DMS79 (cell line): ENCODE data around the gene RMND1.
"Not testable (repeated sequence)": the region's sequence is repeated elsewhere in the genome, so short reads cannot be mapped to it uniquely, and the experiment has no call there.

ENCODE experiments used
- DNase-seq: peaks from one replicate; lab custom pipeline; 2025; lab: John Stamatoyannopoulos, UW

The RMND1 gene

DNA sequence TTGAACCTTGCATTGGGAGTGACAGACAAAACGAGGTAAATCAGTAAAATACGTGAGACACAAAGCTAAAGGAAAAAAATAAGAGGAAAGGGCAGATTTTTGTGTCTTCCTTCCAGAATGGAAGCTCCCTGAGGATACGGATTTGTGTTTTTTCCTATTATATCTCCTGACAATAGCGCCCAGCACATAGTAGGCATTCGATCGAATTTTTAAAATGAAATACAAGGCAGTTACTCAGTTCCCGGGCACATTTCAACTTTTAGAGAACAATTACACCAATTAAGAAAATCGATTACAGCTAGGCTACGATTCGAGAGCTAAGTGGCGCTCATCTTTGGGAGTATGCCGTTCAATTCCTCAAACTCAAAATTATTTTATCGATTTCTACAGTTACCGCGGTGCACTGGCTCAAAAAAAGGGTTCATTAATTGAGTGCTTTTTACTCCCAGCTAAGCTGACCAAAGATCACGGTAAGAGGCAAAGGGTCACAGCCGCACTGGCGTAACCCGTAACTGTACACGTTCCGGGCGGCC is 443 bp downstream of the RMND1 start:
- DNase-seq = no peak

DNA sequence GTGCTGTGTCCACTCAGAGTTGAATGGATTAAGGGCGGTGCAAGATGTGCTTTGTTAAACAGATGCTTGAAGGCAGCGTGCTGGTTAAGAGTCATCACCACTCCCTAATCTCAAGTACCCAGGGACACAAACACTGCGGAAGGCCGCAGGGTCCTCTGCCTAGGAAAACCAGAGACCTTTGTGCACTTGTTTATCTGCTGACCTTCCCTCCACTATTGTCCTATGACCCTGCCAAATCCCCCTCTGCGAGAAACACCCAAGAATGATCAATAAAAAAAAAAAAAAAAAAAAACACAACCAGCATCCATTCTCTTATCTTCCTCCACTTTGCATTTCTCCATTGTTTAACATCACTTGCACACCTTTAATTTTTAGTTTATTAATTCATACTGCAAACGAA is 998 bp downstream of the RMND1 start:
- not testable (repeated sequence) for DNase-seq

DNA sequence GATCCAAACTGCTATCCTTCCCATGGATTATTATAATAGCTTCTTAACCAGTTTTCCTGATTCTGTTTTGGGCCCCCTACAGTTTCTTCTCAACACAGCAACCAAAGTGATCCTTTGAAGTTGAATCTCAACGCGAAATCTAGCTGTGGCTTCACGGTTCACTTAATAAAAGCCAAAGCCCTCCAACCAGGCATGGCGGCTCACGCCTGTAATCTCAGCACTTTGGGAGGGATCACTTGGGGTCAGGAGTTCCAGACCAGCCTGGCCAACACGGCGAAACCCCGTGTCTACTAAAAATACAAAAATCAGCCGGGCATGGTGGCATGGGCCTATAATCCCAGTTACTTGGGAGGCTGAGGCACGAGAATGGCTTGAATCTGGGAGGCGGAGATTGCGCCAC is 3.3 kb downstream of the RMND1 start:
- DNase-seq = no peak

DNA sequence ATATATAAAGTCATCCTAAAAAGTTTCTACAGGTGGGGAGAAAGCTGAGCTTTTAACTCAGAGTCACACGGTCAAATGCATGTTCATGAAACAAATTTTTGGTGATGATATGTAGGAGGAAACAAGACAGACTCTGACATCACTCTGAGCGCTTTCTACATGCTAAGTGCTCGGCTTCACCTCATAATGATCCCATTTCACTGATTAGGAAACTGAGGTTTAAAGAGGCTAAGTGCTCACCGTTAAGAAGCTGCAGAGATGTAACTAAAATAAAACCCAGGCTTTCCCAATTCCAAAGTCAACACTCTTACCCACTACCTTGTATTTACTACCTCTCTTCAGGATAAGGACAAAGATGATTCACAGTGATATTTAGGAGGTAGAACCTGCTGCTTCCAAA is 4.7 kb downstream of the RMND1 start:
- no peak for DNase-seq

DNA sequence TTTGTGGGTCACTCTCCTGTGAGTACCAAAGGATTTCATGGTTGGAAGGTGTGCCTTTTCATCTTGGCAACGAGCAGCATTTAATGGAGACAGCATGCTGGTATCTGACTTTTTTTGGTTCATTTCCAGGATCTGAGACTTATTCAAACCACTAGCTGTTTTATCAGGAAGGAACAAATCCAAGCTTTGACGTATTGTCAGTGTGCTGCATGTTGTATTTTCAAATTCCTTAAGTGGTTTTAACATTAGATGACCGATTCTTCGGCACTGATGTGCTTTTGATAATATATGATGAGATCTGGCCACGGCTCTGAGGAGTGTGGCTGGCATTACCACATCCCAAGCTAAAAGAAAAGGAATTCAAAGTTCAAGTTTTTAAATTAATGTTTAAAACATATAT is 6.4 kb downstream of the RMND1 start:
- DNase-seq = no peak

DNA sequence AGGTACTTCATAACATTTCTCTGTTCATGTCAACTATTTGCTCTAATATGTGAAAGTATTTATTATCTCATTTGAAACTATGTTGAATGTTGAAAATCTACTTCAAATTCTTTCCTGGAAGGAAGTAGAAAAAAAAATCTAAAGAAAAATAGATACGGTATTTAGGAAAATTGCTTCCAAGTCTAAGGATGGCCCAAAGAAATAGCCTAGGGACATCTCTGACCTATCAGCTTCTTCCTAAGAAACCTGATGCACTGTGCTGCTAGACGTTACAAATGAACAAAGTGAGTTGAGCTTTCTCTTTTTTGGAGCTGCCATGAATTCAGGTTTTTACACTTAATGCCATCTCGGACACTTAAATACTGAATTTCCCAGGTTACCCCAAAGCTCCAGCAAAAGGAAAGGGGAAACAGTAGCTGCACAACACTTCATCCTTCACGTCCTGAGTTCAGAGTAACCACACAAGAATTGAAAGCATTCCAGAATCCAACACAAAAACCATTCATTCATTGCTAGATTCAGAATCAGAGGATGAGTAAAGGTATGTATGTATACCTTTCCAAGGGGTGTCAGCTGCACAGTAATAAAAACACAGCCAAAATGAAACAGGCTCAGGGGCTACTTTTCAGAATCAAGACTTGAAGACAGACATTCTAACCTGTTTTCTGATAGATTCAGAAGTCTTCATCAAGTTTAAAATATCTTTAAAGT is 7.9 kb downstream of the RMND1 start:
- no peak for DNase-seq

DNA sequence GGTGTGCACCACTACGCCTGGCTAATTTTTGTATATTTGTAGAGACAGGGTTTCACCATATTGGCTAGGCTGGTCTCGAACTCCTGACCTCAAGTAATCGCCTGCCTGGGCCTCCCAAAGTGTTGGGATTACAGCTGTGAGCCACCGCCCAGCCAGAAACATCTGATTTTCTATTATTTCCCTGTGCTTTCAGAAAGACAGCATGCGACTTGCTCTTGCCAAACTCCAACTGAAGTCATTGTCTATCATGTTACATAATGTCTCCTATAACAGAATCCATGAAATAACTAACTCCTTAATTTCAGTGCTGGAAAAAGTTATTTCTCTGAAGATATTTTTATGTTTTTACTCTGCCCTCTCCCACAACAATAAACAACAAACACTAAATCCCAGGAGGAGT is 8.5 kb downstream of the RMND1 start:
- DNase-seq = no peak

DNA sequence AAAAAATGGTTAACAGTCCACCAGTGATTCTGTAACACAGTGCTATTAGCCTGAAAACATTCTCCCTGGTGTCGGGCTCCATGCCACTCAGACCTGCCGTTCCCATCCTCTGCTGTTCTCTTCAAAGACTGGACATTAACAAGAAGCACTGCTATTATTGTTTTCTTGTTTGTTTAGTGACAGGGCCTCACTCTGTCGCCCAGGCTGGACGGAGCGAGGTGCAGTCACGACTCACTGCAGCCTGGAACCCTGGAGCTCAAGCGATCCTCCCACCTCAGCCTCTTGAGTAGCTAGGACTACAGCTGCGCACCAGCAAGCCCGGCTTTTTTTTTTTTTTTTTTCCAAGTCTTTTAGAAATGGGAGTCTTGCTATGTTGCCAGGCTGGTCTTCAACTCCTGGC is 9.6 kb downstream of the RMND1 start:
- DNase-seq = no peak

DNA sequence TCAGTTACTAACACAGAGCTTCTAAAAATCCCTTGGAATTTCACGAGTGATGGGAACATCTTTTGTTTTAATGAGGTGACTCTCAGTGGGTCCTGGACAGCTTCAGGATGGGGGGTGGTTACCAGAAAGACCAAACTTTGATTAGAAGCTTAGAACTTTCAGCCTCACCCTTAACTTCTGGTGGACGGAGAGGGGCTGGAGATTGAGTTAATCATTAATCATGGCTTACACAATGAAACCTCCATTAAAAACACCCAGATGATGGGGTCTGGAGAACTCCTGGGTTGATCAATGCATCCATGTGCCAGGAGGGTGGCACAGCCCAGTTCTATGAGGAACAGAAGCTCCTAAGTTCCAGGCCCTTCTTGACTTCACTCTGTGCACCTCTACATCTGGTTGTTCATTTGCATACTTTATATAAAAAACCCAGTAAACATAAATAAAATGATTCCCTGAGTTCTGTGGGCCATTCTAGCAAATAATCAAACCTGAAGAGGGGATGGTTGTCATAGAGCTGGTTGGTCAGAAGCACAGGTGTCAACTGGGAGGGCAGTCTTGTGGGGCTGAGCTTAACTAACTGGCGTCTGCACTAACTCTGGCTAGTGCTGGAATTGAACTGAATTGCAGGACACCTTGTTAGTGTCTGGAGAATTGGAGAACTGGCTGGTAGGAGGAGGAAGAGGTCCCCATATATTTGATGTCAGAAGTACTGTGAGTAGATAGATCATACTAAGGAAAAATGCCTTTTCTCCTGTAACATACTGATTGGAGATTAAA is 10.3 kb downstream of the RMND1 start:
- no peak for DNase-seq

DNA sequence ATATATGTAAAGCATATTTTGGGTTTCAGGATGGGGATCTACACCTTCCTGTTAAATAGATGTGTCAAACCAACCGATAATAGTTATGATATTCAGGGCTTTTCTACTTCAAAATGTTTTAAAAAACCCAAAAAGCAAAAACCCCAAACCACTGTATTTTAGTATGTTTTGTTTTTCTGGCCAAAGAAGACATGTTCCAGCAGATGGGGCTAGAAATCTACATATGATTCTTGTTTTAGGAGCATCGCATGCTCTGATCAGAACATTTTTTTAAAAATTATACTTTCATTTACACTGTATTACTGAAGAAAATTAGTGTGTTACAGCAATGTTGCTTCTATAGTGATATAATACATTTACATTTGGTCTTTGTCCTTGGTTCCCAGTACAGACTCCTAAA is 11.0 kb downstream of the RMND1 start:
- DNase-seq = no peak

DNA sequence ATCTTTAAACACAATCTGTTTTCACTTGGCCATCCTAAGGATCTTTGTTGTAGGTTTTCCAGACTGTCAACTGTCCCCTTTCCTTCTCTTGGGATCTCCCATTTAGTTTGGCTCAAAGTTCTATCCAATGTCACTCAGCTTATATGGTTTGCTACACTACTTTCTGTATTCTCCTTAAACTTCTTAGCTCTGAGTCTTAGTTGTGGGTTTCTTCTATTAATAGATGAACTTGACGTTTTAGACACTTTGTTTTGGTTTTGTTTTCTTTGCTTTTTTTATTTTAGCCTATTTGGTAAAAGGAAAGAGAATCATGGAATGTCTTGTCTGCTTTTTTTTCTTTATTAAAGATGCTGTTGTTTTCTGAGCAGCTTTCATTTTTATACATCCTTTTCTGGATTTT is 11.4 kb downstream of the RMND1 start:
- no peak for DNase-seq

DNA sequence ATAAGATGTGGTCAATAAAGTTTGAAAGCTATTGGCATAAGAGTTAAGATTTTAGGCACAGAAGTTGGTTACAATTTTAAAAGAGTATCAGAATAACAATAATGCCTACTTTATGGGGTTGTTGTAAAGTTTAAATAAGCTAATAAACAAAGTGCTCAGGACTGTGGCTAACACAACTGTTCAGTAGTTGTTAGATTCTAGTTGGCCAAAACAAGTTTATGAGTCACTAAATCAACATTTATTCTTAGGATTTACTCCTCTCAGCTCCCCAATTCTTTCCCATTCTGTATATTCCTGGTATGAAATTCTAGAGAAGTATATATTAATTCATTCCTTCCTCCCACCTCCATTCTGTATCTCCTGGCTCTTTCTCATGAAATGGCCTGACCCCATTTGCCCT is 14.5 kb downstream of the RMND1 start:
- DNase-seq = no peak

DNA sequence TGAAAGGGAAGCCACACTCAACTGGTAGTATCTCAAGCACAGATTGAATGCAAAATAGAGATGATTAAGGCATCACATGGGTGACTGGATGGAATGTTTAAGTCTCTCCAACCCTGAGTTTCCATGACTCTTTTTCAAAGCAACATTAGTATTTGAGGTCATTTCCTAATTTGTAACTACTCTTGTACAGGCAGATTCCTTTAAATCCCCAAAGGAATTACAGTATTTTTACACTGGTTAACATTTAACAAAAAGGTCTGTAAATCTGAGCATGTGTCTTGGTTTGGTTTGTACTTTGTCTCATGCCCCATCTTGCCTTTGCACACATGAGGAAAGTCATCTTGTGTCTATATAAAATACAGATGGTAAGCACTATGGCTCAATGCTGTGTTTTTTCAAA is 15.1 kb downstream of the RMND1 start:
- DNase-seq = no peak

DNA sequence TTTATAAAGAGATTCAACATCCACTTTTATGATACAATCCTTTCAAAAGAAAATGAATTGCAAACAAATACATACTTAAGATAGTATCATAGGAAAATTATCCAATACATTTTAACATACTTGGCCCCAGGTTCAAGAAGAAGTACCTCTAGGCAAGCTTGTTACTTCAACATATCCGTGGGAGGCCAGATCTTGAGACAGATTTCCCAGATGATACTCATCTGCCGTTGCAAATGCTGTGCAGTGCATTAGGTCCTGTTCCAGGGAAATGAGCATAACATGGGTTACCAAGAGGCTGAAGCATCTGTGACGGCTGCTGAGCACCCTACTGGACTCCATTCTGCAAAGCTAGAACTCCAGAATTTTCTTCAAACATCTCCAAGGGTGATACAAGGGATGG is 15.6 kb downstream of the RMND1 start:
- DNase-seq = no peak

DNA sequence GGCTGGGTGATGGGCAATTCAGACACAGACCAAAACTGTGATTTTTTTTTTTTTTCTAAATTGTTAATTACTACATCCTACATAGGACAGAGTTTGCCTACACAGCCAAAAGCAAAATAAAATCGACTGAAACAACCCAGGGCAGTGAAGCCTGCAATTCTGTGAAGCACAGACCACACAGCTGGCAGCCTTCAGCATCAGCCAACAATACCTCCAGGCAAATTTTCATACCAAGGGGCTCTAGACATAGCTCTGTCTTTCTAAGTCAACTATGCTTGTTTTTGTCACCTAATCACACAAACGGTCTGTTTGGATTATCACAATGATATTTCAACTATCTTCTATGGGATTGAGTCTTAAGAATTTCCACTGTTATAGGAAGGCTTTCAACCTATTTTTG is 17.6 kb downstream of the RMND1 start:
- no peak for DNase-seq

DNA sequence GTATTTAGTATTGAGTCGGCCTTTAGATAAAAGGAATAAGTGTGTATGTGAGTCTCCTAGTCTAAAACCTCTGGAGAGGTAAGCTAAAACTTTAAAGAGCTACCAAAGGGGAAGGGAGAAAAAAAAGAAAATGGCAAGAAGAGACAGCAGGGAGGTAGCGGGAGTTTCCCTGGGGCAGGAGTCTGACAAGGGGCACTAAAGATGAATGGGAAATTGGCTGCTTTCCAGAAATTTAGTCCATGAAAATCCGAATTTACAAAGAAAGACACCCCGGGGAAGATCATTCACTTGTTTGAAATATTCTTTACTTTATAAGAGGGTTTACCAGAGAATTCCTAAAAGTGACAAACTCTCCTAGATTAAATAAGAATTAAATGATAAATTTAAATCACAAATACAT is 19.3 kb downstream of the RMND1 start:
- no peak for DNase-seq

DNA sequence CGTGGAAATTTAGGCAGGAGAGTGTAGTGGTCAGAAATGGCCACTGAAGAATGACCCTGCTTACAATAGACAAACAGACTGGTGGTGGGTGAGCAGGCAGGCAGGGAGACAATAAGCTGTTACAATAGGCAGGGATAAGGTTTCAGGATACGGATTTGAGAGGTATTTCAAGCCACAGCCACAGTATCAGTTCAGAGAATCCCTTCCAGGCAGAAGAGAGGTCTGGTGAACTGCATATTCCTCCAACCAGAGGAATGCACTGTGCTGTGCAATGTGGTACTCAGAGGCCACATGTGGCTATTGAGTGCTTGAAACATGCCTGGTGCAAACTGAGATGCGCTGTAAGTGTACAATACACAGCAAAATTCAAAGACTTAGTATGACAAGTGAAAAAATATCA is 20.6 kb downstream of the RMND1 start:
- no peak for DNase-seq

DNA sequence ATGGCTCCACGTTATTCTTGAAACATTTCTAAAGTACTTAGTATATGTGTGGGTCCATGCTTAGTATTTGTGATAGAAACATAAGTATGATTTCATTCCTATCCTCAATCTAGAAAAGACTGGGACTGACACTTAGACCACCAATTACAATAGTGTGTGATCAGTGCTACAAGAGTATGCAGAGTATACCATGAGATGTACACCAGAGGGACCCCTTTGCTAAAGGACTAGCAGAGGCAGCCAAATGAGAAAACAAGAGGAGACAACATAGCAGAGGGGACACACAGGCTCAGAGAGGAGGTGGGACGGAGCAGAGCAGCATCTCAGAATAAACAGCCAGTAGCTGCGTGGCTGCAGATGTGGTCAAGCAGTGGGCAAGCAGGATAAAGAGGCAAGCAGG is 21.0 kb downstream of the RMND1 start:
- DNase-seq = no peak

DNA sequence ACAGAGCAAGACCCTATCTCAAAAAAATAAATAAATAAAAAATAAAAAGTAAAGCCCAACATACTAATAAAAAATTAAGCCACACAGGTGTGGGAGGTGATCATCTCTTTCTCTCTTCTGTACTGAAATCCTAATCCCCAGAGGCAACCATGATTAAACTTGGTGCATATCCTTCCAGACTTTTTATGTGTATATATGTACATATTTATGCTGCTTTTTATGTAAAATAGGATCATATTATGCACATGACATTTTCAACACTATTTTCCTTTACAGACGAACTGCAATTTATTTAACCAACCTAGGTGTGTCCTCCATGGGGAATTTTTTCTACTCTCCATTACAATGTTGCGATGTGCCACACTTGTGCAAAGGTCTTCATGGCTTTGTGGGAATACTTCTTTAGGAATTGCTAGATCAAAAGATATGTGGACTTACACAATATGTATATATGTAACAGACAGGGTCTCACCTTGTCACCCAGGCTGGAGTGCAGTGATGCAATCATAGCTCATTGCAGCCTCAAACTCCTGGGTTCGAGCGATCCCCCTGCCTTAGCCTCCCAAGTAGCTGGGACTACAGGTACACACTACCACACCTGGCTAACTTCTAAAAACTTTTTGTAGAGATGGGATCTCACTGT is 23.7 kb downstream of the RMND1 start:
- DNase-seq = no peak

DNA sequence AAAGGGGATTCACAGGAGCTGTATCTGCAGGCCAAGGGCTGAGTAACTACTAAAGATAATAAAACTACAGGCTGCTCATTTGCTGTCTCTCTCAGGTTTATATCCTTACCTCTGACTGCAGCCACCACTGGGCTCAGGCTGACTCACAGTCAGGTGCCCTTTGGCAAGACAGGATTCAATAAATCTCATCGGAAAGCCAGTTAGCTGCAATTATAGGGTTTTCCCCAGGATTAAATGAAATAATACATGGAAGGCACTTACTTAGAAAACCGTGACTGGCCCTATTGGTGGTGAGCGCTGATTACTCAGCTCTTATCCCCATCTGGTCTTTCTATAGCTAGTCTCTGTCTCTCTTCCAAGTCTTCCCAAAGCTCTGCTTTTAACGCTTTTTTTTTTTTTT is 26.4 kb downstream of the RMND1 start:
- DNase-seq = no peak

DNA sequence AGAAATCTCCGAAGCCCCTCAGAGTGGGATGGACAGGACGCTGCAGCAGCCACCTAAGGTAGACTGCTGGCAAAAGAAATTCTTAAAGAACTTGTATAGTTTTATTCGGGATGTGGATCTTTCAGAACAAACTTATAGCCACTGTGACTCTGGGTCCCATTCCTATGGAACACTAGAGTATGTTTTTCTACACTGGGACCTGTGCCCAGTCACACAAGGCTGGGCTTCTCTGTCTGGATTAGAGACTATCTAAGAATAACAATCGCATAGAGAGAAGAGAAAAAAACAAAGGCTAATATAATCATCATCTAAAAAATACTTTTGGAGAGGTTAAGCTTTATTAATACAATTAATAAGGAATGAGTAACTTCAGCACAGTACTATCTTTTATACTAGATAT is 28.9 kb downstream of the RMND1 start:
- no peak for DNase-seq

DNA sequence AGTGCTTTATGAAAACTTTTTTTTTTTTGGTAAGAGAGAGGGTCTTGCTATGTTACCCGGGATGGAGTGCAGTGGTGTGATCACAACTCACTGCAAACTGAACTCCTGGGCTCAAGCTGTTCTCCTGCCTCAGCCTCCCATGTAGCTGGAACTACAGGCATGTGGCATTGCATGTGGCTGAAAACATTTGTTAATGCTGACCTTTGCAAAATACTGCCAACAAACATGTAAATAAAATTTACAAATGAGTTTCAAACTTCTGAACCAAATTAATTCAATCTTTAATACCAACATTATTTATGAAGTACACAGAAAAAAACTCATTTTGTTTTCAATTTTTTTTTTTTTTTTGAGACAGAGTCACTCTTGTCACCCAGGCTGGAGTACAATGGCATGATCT is 34.4 kb downstream of the RMND1 start:
- no peak for DNase-seq

DNA sequence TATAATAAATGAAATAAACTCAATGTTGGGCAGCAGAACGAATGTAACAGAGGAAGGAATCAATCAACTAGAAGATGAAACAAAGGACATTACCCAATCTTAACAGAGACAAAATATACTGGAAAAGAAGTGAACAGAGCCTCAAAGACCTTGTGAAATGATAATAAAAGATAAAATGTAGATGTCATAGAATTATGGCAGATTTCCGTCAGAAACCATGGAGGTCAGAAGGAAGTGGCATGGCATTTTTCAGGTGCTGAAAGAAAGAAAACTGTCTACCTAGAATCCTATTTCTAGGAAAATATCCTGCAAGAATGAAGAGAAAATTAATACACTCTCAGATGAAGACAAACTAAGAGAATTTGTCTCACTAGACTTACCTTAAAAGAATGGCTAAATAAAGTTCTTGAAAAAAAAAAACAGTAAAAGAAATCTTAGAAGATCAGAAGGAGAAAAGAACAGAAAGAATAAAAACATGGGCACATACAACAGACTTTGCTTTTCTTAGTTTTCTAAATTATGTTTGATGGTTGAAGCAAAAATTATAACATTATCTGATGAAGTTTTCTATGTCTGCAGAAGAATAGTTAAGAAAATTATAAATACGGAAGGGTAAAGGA is 37.2 kb downstream of the RMND1 start:
- DNase-seq = no peak
